ENCODE results near the gene BMI1.
"Not testable (repeated sequence)": the region's sequence is repeated elsewhere in the genome, so short reads cannot be mapped to it uniquely, and the experiment has no call there.

Gene BMI1

DNA sequence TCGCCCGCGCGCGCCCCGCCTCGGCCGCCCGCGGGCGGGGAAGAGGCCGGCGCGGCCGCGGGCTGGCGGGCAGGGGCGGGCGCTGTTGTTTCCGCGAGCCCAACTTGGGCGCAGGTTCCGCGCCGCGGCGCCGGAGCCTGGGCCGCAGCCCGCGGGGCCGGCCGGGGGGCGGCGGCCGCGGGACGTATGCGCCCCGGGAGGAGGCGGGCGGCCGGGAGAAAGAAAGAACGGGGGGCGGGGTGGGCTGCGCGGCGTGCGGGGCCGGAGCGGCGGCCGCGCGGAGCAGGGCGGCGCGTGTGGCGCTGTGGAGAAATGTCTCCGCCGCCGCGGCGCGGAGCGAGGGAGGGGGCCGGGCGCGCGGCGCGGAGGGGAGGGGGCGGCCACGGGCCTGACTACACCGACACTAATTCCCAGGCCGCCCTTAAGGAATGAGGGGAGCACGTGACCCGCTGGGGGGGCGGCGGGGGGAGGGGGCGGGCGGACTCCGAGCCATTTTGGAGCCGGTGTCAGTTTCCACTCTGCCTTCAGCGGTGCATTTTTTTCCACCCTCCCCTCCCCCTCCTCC lies at the start of gene BMI1:
Gene BMI1, plus strand, starts transcription at position 509 of the 565 bp plus-strand sequence. CDS start 5,351 bp downstream, outside the sequence.
- no peak for DNase-seq

DNA sequence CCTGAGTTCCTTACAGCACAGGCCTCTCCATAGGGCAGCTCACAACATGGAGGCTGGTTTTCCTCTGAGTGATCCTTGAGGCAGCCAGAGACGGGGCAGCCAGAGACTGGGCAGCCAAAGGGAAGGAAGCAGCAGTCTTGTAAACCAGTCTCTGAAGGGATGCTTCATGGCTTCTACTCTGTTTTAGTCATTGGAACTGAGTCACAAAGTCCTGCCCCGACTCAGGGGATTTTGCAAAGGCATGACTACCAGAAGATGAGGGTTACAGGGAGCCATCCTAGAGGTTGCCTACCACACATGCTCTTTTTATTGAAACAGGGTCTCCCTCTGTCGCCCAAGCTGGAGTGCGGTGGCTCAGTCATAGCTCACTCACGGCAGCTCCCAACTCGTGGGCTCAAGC lies 49.1 kb upstream of the BMI1 start:
- DNase-seq = no peak

GRCh38 chr10:22278441-22278782 lies 42.5 kb upstream of the BMI1 start:
- no peak for DNase-seq

GRCh38 chr10:22280078-22280477 lies 40.8 kb upstream of the BMI1 start:
- no peak for DNase-seq

DNA sequence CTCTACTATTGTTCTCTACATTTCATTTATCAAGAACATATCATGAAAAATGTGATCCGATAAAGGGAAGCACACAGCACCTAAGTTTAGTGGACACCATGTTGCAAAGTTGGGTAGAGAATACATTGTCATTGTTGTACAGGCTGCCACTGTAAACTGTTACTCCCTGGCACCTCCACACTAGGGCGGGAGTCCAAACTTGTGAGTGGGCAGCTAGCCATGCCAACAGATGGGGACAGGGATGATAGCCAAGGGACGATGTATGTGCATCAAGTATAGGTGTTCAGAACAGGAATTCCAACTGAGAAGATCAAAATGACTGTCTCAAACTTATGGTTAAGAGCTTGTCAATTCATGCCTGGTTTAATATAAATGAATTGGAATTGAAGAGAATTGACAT lies 35.8 kb upstream of the BMI1 start:
- no peak for DNase-seq

- DNase-seq = no peak
Measured at GRCh38 chr10:22293747-22294404, 27.0 kb upstream of the BMI1 start.

GRCh38 chr10:22294694-22295093 lies 26.2 kb upstream of the BMI1 start:
- DNase-seq = no peak

GRCh38 chr10:22301193-22301592 lies 19.7 kb upstream of the BMI1 start:
- no peak for DNase-seq

- DNase-seq = no peak
Measured at GRCh38 chr10:22303461-22303860, 17.4 kb upstream of the BMI1 start.

GRCh38 chr10:22305721-22306120 lies 15.2 kb upstream of the BMI1 start:
- no peak for DNase-seq

GRCh38 chr10:22308390-22308789 lies 12.5 kb upstream of the BMI1 start:
- DNase-seq = no peak

DNA sequence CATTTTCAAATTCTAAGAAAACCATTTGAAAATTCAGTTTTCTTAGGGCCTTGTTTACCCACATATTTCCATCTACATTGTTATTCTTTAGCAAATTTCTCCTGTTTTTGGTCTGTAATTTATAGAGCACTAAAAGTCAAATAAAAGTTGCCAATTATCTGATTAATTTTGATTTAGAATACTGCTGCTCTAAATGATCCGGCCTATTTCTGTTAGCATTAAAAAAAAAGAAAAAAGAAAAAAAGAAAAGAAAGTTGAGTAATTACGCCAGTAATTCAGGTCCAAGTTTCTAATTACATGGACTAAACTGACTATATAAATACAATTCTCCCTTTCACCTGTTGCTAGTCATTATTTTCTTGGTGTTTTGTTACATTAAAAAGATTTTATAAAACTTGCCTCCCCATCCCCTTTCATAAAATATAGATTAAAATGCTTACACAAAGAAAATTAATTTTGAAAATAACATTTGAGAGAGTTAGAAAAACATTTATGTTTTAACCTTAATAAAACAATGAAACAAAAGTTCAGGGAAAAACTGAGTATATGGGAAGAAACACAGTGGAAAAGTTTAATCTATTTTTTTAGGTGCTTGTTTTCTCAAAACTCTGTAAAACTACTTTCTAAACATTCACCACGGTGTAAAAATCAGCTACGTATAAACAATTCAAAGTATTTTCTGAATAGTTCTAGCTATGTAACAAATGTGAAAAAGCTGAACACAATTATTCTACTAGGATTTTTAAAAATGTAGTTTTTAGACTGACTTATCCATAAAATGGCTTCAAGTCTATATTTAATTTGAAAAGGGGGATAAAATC lies 11.5 kb upstream of the BMI1 start:
- no peak for DNase-seq

DNA sequence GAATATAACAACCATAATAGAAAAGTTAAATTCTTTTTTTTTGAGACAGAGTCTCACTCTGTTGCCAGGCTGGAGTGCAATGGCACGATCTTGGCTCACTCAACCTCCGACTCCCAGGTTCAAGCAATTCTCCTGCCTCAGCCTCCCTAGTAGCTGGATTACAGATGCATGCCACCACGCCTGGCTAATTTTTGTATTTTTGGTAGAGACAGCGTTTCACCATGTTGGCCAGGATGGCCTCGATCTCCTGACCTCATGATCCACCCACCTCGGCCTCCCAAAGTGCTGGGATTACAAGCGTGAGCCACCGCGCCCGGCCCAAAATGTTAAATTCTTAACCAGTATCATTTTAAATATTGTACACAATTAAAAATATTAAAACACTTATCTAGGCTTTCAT lies 10.9 kb upstream of the BMI1 start:
- not testable (repeated sequence) for DNase-seq

DNA sequence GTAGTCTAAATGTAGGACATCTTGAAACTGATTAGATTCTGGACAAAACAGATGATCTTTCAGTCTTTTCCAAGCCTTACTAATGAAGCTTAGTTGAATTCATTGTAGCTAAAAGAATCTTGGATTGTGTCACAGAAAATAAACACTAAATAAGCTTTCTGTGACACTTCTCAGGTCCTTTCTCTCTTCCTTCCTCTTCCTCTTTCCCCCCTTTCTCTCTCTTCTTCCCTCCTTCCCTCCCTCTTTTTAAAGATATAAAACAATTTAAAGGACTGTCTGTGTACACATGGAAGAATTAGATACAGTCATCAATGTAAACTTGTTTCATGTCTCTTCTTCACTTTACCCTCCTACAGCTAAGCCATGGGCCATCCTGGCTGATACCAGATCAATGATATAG lies 10.0 kb upstream of the BMI1 start:
- DNase-seq = no peak

- no peak for DNase-seq
Measured at GRCh38 chr10:22314852-22315251, 6.0 kb upstream of the BMI1 start.

DNA sequence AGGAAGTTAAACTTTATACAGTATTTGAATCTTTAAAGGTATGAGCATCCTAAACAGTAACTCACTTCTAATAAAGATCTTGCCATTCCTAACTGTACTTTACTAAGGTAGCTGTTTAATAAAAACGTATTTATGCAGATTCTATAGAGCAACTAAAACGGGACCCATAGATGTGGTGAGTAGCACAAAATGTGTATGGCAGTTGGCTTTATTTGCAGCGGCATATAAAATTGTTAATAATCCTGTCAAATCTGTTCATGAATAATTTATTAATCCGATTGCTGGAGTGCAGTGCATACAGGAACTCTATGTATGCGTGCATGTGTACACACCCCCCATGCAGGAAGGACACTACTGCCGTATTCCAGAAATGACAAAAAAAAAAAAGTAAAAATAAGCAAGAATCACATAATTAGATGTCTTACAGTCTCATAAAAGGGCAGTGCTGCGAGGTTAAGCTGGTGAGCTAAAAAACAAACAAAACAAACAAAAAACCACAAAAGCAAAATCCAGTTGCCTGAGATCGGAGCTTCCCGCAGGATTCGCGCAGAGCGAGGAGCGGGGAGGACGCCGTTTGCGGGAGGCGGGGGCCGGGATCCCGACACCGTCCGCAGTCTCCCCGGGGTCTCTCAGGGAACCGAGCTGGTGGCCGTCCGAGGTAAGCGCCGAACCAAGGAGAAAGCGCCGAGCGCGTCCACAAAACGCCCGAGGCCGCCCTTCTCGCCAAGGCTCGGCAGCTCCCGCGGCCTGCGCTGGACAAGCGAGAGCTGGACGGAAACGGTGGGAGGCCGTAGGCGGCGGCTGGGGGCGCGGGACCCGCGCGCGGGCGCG lies 5.2 kb upstream of the BMI1 start:
- no peak for DNase-seq

DNA sequence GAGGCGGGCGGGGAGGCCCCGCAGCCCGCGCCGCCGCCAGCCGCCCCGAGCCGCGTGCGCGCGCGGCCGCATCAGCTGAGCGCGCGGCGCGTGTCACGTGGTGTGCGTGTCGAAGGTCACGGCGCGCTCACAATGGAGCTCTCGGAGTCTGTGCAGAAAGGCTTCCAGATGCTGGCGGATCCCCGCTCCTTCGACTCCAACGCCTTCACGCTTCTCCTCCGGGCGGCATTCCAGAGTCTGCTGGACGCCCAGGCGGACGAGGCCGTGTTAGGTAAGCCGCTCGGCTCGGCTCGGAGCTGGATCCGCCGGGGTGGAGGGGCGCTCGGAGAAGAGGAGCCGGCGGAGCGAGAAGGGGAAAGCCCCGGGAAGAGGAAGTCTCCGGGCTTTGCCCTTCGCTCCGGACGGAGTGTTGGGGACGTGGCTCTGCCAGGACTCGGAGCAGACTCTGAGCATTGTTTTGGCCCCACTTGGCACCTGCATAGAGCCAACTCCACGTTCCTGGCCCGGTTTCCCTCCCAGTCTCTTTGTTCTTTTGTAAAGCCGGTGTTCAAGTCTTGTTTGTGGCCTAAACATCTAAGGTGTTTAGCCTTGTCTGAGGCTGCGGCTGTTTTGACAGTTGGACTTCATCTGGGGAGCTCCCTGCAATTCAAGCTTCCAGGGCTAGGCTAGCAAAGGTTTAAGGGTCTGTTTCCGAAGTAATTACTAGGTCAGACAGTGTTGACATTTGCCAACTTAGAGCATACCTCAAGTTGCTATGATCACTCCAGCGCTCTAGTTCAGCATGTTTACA lies 4.4 kb upstream of the BMI1 start, which contains the start of gene COMMD3:
Gene COMMD3, plus strand, starts transcription at position 103 of the 790 bp plus-strand sequence. Its CDS starts 30 bp downstream, at position 133.
- DNase-seq = no peak

DNA sequence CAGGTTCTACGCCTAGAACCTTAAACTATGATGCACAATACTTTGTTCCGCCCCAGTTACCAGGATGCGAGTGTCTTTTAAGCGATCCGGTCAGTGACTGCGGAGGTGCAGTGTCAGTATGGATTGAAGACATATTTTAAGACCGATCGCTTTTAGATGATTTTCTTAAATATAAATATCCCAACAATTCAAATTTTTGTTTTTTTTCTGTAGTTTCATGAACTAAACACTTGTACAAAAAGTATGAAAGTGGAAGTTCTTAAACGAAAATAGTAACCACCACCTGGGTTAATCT lies 3.9 kb upstream of the BMI1 start:
- DNase-seq = no peak

GRCh38 chr10:22317771-22318565 lies 2.9 kb upstream of the BMI1 start:
- no peak for DNase-seq

- DNase-seq = no peak
Measured at GRCh38 chr10:22318772-22319171, 2.1 kb upstream of the BMI1 start.

DNA sequence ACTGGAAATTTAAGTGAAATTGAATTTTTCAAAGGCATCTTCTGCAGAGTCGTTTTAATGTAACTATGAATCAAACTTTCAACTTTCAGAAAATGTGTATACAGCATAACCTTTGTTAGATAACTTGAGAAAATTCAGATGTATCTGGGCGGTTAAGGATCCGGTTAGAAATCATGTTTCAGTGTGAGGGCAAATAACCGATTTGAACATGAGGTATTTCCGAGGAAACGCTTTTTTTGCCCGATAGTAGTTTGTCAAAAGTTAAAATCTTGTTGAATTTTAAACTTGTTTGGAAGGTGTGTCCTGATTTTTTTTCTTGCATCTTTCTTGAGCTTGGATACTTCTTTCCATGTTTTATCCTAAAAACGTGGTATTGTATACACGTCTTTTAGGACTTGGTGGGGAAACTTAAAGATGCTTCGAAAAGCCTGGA lies 1.3 kb upstream of the BMI1 start:
- DNase-seq = no peak
